ENCODE measurements around the gene ZNF326. TPM values are rescaled to one million over a fixed set of nuclear protein-coding genes. Genes with fewer than 3 reads are reported as not detected.

Gene ZNF326
- total RNA-seq, 1 experiment from 2014 or later, result 28.9 TPM

DNA sequence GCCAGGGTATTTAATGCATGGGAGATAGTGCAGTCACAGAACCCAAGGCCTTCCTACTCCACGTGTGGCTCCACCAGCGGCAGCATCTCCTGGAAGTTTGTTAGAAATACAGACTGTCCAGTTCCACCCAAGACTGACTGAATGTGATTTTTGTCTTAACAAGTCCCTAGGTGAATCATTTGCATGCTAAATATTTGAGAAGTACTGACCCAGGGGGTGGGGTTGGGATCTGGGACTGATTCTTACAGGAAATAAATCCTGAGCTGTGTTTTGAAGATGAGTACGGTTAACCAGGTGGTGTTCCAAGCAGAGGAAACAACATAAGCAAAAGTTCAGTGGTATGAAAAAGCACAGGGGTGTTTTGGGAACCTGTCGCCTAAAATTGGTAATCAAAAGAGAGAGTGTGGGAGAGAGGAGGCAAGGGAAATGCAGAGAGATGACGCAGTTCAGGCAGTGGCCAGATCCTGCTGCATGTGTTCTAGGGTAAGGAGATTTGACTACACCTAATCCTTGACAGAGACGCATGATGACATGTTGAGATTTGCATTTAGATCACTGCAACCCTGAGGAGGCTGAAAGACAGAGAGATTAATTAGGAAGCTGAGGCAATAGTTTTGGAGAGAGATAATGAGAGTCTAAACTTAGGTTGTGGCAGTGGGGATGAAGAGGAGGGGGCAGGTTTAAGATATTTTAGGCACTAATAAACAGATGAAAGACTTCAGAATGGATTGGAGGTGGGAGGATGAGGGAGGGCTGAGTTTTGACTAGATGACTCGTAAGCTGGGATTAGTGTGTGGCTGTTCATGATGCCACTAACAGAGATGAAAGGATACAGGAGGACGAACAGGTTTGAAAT is 3.7 kb upstream of the ZNF326 start:
- Mint-ChIP-seq H3K4me3 (ENCODE audit: unreplicated experiment) (no peak overlapping the region), H3K36me3 (ENCODE audit: insufficient read depth, unreplicated experiment) (no peaks in the 10 kb centered on the region), H3K27ac (ENCODE audit: low read depth, unreplicated experiment) (peak overlapping the region; percentile 13), H3K27me3 (ENCODE audit: insufficient read depth, unreplicated experiment) (no peaks in the 10 kb centered on the region), H3K9me3 (ENCODE audit: unreplicated experiment) (no peaks in the 10 kb centered on the region), H3K4me1 (ENCODE audit: insufficient read depth, unreplicated experiment) (peaks cover 12% of the 10 kb centered on the region)
- no TSS peak for BruUV-seq (replicated peaks)
- ChIA-PET POLR2A (interaction anchor here (0.7 to 3.0 kb wide), 19 partner anchors 12 to 187 kb away, joined by 3 to 11 read pairs (median 4); partner anchors contain the start of gene LRRC8D), CTCF (interaction anchor here (0.6 to 5.2 kb wide), 8 partner anchors 85 to 358 kb away, joined by 3 to 39 read pairs (median 7); partner anchors contain the start of gene LRRC8C)
- TF ChIP-seq, protein P1, sequence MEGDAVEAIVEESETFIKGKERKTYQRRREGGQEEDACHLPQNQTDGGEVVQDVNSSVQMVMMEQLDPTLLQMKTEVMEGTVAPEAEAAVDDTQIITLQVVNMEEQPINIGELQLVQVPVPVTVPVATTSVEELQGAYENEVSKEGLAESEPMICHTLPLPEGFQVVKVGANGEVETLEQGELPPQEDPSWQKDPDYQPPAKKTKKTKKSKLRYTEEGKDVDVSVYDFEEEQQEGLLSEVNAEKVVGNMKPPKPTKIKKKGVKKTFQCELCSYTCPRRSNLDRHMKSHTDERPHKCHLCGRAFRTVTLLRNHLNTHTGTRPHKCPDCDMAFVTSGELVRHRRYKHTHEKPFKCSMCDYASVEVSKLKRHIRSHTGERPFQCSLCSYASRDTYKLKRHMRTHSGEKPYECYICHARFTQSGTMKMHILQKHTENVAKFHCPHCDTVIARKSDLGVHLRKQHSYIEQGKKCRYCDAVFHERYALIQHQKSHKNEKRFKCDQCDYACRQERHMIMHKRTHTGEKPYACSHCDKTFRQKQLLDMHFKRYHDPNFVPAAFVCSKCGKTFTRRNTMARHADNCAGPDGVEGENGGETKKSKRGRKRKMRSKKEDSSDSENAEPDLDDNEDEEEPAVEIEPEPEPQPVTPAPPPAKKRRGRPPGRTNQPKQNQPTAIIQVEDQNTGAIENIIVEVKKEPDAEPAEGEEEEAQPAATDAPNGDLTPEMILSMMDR (IDR thresholded peaks at IDR 0.05; ENCODE audit: unreplicated experiment), result no peak
- DNase-seq (ENCODE audit: unreplicated experiment), result no peak
- intact Hi-C loops (cut with micrococcal nuclease), result no loop called here

DNA sequence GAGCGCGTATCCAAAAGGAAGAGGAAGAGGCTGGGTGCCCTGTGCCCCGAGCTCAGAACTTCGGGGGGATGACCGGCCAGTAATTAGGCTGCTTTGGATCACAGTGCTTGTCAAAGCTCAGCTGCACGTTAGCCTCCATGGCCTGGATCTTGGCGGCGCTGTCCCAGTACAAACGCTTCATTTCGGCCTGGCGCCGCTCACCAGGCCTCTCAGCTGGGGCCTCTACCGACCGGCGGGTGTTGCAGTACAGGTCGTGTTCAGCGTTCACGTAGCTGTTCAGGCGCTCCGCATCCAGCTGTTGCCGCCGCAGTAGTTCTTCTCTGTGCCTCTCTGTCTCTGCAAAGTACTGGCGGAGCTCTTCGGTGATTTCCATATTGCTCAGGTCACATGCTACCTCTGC is 1.4 kb upstream of the ZNF326 start:
- peaks cover 10% of the 10 kb centered on the region for H3K36me3 Mint-ChIP-seq (ENCODE audit: insufficient read depth, unreplicated experiment)
- peak overlapping the region; percentile 68 for H3K27ac Mint-ChIP-seq (ENCODE audit: low read depth, unreplicated experiment)
- BruUV-seq (replicated peaks), result no TSS peak
- ChIA-PET POLR2A (interaction anchor here (0.5 to 0.8 kb wide), 3 partner anchors 30 to 1832 kb away, joined by 3 read pairs; no protein-coding TSS in a partner anchor), CTCF (interaction anchor here (0.7 to 0.9 kb wide), 3 partner anchors 10 to 213 kb away, joined by 3 to 5 read pairs (median 4); no protein-coding TSS in a partner anchor)
- TF ChIP-seq, protein P1 (IDR thresholded peaks at IDR 0.05; ENCODE audit: unreplicated experiment), result no peak
- peaks cover 29% of the 10 kb centered on the region for H3K4me1 Mint-ChIP-seq (ENCODE audit: insufficient read depth, unreplicated experiment)
- no peak overlapping the region for H3K4me3 Mint-ChIP-seq (ENCODE audit: unreplicated experiment)
- DNase-seq (ENCODE audit: unreplicated experiment), result no peak
- H3K9me3 Mint-ChIP-seq (ENCODE audit: unreplicated experiment), result no peaks in the 10 kb centered on the region
- intact Hi-C loops (cut with micrococcal nuclease), result no loop called here
- H3K27me3 Mint-ChIP-seq (ENCODE audit: insufficient read depth, unreplicated experiment), result no peaks in the 10 kb centered on the region

DNA sequence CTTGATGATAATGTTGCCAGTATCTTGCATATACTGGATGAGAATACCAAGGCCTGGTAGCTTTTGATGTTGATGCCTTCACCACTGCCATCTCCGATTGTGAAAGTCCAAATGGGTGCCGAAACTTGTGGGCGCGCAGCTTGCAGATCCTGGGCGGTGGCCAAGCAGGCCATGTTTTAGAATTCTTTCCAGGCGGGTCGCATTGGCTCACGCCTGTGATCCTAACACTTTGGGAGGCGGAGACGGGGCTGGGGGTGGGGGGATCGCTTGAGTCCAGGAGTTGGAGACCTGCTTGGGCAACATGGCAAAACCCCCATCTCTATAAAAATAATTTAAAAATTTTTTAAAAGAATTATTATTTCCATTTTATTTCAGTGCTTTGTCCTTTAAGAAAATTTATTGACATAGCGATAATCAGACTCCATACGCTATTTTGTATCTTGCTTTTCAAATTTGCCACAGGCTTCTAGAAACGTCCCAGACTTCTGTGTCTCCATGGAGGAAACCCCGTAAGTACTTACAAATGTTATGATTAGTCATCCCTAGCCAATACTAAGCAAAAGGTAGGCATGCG is 592 bp upstream of the ZNF326 start:
- H3K9me3 Mint-ChIP-seq (ENCODE audit: unreplicated experiment), result no peaks in the 10 kb centered on the region
- peaks cover 36% of the 10 kb centered on the region for H3K4me1 Mint-ChIP-seq (ENCODE audit: insufficient read depth, unreplicated experiment)
- H3K36me3 Mint-ChIP-seq (ENCODE audit: insufficient read depth, unreplicated experiment), result peaks cover 18% of the 10 kb centered on the region
- BruUV-seq (replicated peaks), result TSS peak; percentile 86
- peak overlapping the region; percentile 94 for H3K4me3 Mint-ChIP-seq (ENCODE audit: unreplicated experiment)
- intact Hi-C loops (cut with micrococcal nuclease), result no loop called here
- no peak for DNase-seq (ENCODE audit: unreplicated experiment)
- no peaks in the 10 kb centered on the region for H3K27me3 Mint-ChIP-seq (ENCODE audit: insufficient read depth, unreplicated experiment)
- POLR2A ChIA-PET, result interaction anchor here (0.5 to 0.9 kb wide), 7 partner anchors 29 to 181 kb away, joined by 3 to 6 read pairs (median 3); no protein-coding TSS in a partner anchor
- CTCF ChIA-PET, result interaction anchor here (0.7 to 0.9 kb wide), 2 partner anchors 11 to 42 kb away, joined by 3 to 4 read pairs; no protein-coding TSS in a partner anchor
- peak overlapping the region; percentile 96 for H3K27ac Mint-ChIP-seq (ENCODE audit: low read depth, unreplicated experiment)
- TF ChIP-seq, protein P1 (IDR thresholded peaks at IDR 0.05; ENCODE audit: unreplicated experiment), result no peak
